Activated CD4-positive, alpha-beta T cell treated with anti-CD3 and anti-CD28 coated beads, Interleukin-2, amount 10 ng/mL, durations not matched to agents 24 days and 14 days (primary cell): Measurements from ENCODE around the gene THAP5. TPM values are rescaled to one million over a fixed set of nuclear protein-coding genes. Genes with fewer than 3 reads are reported as not detected.
A peak's percentile ranks its signal among the peaks of the same experiment; 100 is the strongest.

Source experiments
- DNase-seq: peaks from one replicate; pipeline ENCODE4 v3.0.0; 2022
- H3K27ac Mint-ChIP-seq: one replicate; pipeline ENCODE4 v1.8.0; 2022; ENCODE audit warnings: mild to moderate bottlenecking, mixed read lengths
- H3K27me3 Mint-ChIP-seq: one replicate; pipeline ENCODE4 v1.8.0; 2022; ENCODE audit warnings: mixed read lengths
- H3K36me3 Mint-ChIP-seq: one replicate; pipeline ENCODE4 v1.8.0; 2022; ENCODE audit warnings: low read depth, mild to moderate bottlenecking, mixed read lengths
- H3K4me1 Mint-ChIP-seq: one replicate; pipeline ENCODE4 v1.8.0; 2021; ENCODE audit warnings: mixed read lengths
- H3K4me3 Mint-ChIP-seq: one replicate; pipeline ENCODE4 v1.8.0; 2022; ENCODE audit warnings: mild to moderate bottlenecking, moderate library complexity, mixed read lengths
- H3K9me3 Mint-ChIP-seq: one replicate; pipeline ENCODE4 v1.8.0; 2021; ENCODE audit warnings: mixed read lengths
- intact Hi-C: fragments of 100-400 bp; cut with micrococcal nuclease; formaldehyde crosslinking; loops from one replicate; pipeline ENCODE4 v1.15.1; 2023
- total RNA-seq: library from RNA; stranded (reverse); gene quantifications from 2 replicates; pipeline ENCODE4 v1.2.3, GENCODE V29; 2022

THAP5 gene
- total RNA-seq, 1 donor from 2014 or later: 35.6 TPM

DNA sequence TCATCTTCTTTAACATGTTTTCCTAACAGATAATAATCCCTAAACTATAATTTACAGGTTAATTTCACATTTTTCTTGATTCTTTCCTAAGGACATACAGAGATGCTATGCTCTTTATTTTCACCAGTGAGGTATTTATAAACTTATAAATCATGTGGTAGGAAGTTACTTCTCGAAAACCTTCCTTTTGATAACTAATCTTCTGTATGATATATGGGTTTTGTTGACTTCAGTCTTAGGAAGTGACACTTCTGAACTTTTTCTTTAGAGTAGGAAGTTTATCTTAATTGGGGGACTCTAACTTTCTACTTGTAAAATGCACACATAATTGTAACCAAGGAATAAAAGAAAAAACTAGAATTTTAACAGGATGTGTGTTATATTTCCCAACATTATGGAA, 33.8 kb downstream of the THAP5 start:
- Mint-ChIP-seq H3K27me3 (peaks cover 28% of the 10 kb centered on the region), H3K4me1 (no peaks in the 10 kb centered on the region), H3K36me3 (no peaks in the 10 kb centered on the region), H3K9me3 (peaks cover 3% of the 10 kb centered on the region), H3K4me3 (no peak overlapping the region), H3K27ac (no peak overlapping the region)
- DNase-seq: no peak
- intact Hi-C loops: no loop called here

- Mint-ChIP-seq H3K27ac (no peak overlapping the region), H3K9me3 (peaks cover 3% of the 10 kb centered on the region), H3K36me3 (no peaks in the 10 kb centered on the region), H3K27me3 (peaks cover 28% of the 10 kb centered on the region), H3K4me1 (no peaks in the 10 kb centered on the region), H3K4me3 (no peak overlapping the region)
- no peak for DNase-seq
- intact Hi-C loops: no loop called here
These were observed 34.2 kb downstream of the THAP5 start for GRCh38 chr7:108535257-108535656.

GRCh38 chr7:108533712-108534111, 35.8 kb downstream of the THAP5 start:
- no peaks in the 10 kb centered on the region for H3K36me3 Mint-ChIP-seq
- no peak overlapping the region for H3K4me3 Mint-ChIP-seq
- intact Hi-C loops: no loop called here
- H3K27ac Mint-ChIP-seq: no peak overlapping the region
- no peak for DNase-seq
- H3K4me1 Mint-ChIP-seq: no peaks in the 10 kb centered on the region
- peaks cover 3% of the 10 kb centered on the region for H3K9me3 Mint-ChIP-seq
- peaks cover 24% of the 10 kb centered on the region for H3K27me3 Mint-ChIP-seq

DNA sequence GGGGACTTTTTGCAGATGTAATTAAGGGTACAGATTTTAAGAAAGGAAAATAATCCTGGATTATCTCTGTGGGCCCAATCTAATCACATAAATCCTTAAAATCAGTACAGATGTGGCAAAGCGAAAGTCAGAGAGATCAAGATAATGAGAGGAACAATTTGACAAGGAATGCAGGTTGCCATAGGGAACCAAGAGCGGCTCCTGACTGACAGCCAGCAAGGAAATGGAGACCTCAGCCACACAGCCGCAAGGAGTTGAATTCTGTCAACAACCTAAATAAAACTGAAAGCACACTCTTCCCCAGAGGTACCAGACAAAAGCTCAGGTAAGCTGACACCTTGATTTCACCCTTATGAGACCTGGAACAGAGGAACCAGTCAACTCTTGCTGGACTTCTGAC, 40.2 kb downstream of the THAP5 start:
- Mint-ChIP-seq H3K4me3 (no peak overlapping the region), H3K4me1 (peaks cover 15% of the 10 kb centered on the region), H3K27ac (no peak overlapping the region), H3K27me3 (peaks cover 10% of the 10 kb centered on the region), H3K9me3 (peaks cover 2% of the 10 kb centered on the region), H3K36me3 (no peaks in the 10 kb centered on the region)
- intact Hi-C loops: no loop called here
- no peak for DNase-seq

DNA sequence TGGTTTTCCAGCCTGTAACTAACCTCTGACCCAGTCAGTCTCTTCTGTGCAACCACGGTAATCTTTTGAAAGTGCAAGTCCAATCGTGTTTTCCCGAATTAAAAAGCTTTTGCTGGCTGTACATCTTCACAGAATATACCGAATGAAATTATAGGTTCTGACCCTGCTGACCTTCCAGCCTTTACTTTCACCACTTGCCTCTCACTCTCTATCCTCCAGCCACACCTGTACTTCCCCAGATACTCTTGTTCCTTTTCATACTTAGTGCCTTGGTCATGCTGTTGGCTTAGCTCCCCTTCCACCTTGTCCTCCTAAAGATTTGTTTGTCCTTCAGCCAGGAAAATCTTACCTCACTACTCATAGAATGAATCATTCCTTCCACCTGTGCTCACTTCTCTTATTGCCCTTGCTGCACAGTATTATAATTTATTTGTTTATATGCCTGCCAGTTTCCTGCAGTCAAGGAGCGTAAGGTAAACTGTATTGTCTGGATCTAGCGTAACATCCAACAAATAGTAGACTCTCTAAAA, 41.3 kb downstream of the THAP5 start:
- peaks cover 1% of the 10 kb centered on the region for H3K36me3 Mint-ChIP-seq
- H3K27me3 Mint-ChIP-seq: peaks cover 8% of the 10 kb centered on the region
- no peaks in the 10 kb centered on the region for H3K9me3 Mint-ChIP-seq
- H3K4me1 Mint-ChIP-seq: peaks cover 24% of the 10 kb centered on the region
- H3K4me3 Mint-ChIP-seq: no peak overlapping the region
- no peak for DNase-seq
- no peak overlapping the region for H3K27ac Mint-ChIP-seq
- intact Hi-C loops: no loop called here

DNA sequence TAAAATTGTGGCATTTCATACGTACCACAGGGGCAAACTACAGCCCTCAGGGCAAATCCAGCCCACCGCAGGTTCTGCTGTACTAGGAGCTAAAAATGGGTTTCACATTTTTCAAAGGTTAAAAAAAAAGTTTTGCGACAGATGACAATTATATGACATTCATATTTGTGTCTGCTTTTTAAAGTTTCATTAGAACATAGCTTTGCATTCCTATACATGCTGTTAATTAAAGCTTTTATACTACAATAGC, 42.8 kb downstream of the THAP5 start:
- peaks cover 4% of the 10 kb centered on the region for H3K36me3 Mint-ChIP-seq
- peak overlapping the region; percentile 88 for H3K4me3 Mint-ChIP-seq
- peaks cover 2% of the 10 kb centered on the region for H3K27me3 Mint-ChIP-seq
- no peak for DNase-seq
- no peaks in the 10 kb centered on the region for H3K9me3 Mint-ChIP-seq
- H3K27ac Mint-ChIP-seq: peak overlapping the region; percentile 100
- H3K4me1 Mint-ChIP-seq: peaks cover 32% of the 10 kb centered on the region
- intact Hi-C loops: loop anchor here (1.0 kb wide), 1 partner anchor 43 kb away; the partner anchor contains the start of genes DNAJB9 and THAP5

GRCh38 chr7:108525985-108526767, 43.3 kb downstream of the THAP5 start, which contains the start of gene PNPLA8:
TSS of gene PNPLA8 (minus strand) at chr7:108526135. CDS start at chr7:108515491, 10,644 bp downstream.
- peak within 1 kb of the TSS; percentile 100 for H3K27ac Mint-ChIP-seq
- peak; percentile 100 for DNase-seq
- intact Hi-C loops: loop anchor here (1.0 kb wide), 1 partner anchor 43 kb away; the partner anchor contains the start of genes DNAJB9 and THAP5
- peak within 1 kb of the TSS; percentile 88 for H3K4me3 Mint-ChIP-seq
- peaks cover 2% of the 10 kb centered on the region for H3K27me3 Mint-ChIP-seq
- no peaks in the 10 kb centered on the region for H3K9me3 Mint-ChIP-seq
- peaks cover 4% of the 10 kb centered on the region for H3K36me3 Mint-ChIP-seq
- peaks cover 36% of the 10 kb centered on the region for H3K4me1 Mint-ChIP-seq

- Mint-ChIP-seq H3K4me1 (peaks cover 40% of the 10 kb centered on the region), H3K27me3 (peaks cover 2% of the 10 kb centered on the region), H3K9me3 (no peaks in the 10 kb centered on the region), H3K36me3 (peaks cover 5% of the 10 kb centered on the region), H3K27ac (peak overlapping the region; percentile 100), H3K4me3 (peak overlapping the region; percentile 88)
- intact Hi-C loops: no loop called here
- DNase-seq: no peak
These were observed 44.0 kb downstream of the THAP5 start for GRCh38 chr7:108525327-108525984.

DNA sequence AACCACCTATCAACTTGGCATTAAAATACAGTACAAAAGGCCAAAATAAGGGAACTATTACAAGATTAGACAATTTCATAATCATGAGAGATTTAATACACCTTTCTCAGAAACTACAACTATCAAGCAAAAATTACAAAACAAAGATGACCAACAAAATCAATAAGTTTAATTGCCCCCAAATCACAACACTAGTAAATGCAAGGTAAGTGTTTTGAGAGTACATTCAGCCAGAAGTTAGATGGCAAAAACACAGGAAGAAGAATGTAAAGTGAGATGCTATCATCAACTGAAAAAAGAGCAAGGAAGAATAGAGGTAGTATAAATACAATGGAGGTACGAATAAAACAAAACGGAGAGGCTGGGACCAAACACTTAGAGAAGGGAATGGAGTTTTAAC, 46.7 kb downstream of the THAP5 start:
- peak overlapping the region; percentile 9 for H3K27ac Mint-ChIP-seq
- peaks cover 2% of the 10 kb centered on the region for H3K27me3 Mint-ChIP-seq
- H3K4me3 Mint-ChIP-seq: peak overlapping the region; percentile 13
- peaks cover 44% of the 10 kb centered on the region for H3K4me1 Mint-ChIP-seq
- H3K9me3 Mint-ChIP-seq: no peaks in the 10 kb centered on the region
- intact Hi-C loops: no loop called here
- H3K36me3 Mint-ChIP-seq: peaks cover 25% of the 10 kb centered on the region
- DNase-seq: no peak

- H3K36me3 Mint-ChIP-seq: peaks cover 37% of the 10 kb centered on the region
- intact Hi-C loops: no loop called here
- DNase-seq: no peak
- peaks cover 22% of the 10 kb centered on the region for H3K4me1 Mint-ChIP-seq
- H3K27ac Mint-ChIP-seq: no peak overlapping the region
- no peaks in the 10 kb centered on the region for H3K27me3 Mint-ChIP-seq
- H3K4me3 Mint-ChIP-seq: no peak overlapping the region
- no peaks in the 10 kb centered on the region for H3K9me3 Mint-ChIP-seq
These were observed 51.6 kb downstream of the THAP5 start for GRCh38 chr7:108517951-108518350.

DNA sequence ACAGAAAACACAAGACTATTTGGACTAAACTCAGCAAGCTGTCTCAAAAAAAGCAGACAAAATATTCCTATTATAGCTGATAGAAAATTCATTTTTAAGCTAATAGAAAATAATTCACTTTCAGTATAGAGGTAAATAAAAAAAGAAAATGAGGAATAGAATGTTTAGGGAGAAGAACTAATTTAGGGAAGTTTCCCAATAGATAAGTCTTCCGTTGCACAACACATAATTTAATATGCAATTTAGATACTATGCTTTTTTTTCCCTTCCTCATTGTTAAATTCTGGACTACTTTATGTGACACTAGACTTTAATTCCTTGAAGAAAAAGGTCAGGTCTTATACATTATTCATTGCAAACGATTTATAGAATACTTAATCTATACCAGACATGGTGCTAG, 53.9 kb downstream of the THAP5 start:
- H3K4me1 Mint-ChIP-seq: peaks cover 7% of the 10 kb centered on the region
- no peak overlapping the region for H3K4me3 Mint-ChIP-seq
- no peak overlapping the region for H3K27ac Mint-ChIP-seq
- H3K36me3 Mint-ChIP-seq: peaks cover 45% of the 10 kb centered on the region
- H3K27me3 Mint-ChIP-seq: no peaks in the 10 kb centered on the region
- no peak for DNase-seq
- intact Hi-C loops: no loop called here
- H3K9me3 Mint-ChIP-seq: no peaks in the 10 kb centered on the region

GRCh38 chr7:108515013-108515412, 54.5 kb downstream of the THAP5 start:
- Mint-ChIP-seq H3K4me1 (peaks cover 4% of the 10 kb centered on the region), H3K36me3 (peaks cover 44% of the 10 kb centered on the region)
- no peak for DNase-seq

More at GRCh38 chr7:108515013-108515412, 54.5 kb downstream of the THAP5 start:
- no peak overlapping the region for H3K27ac Mint-ChIP-seq
- intact Hi-C loops: no loop called here
- H3K9me3 Mint-ChIP-seq: no peaks in the 10 kb centered on the region
- no peaks in the 10 kb centered on the region for H3K27me3 Mint-ChIP-seq
- H3K4me3 Mint-ChIP-seq: no peak overlapping the region
